Stimulated activated CD8-positive, alpha-beta memory T cell treated with anti-CD3 and anti-CD28 coated beads, Interleukin-12 subunit alpha, Interleukin-12 subunit beta, amount 100 ng/mL, for 24 hours (primary cell): Measurements from ENCODE around the gene GALNT2.

ENCODE experiments used
- DNase-seq: peaks from one replicate; pipeline ENCODE4 v3.0.0-alpha.2; 2020; ENCODE audit errors: extremely low read depth

GALNT2 gene

DNA sequence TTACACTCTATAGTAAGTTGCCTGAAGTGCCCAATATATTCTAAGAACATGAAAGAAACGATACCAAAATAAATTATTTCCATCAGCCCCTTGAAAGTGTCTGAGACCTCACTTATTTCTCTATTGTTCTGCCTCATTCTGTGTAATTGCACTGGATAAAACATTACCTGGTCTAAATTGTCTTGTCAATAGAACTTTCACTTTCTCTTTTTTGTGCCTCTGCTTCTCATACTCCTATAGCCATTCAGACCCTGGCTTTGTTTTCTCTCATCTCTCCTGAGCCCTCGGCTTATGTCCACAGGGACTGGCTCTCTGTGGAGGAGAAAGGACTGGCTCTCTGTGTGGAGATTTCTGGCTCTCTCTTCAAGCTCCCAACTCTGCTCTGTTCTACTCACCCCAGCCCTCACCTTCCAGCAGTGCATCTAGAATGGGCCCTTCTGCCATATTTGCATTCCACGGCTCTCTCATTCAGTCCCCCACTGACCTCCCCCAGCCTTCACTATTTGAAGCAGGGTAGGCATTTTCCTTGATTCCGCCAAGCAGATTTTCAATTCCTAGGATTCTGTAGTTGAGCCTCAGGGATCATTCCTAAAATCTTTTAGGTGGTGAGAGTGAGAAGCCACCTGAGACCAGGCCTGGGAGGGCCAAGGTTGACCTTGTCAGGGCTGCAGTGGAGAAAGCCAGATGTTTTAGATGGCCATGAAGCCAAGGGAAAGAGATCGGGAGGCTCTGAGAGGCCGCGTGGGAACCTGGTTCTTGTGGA lies 15.9 kb upstream of the GALNT2 start:
- DNase-seq = no peak

DNA sequence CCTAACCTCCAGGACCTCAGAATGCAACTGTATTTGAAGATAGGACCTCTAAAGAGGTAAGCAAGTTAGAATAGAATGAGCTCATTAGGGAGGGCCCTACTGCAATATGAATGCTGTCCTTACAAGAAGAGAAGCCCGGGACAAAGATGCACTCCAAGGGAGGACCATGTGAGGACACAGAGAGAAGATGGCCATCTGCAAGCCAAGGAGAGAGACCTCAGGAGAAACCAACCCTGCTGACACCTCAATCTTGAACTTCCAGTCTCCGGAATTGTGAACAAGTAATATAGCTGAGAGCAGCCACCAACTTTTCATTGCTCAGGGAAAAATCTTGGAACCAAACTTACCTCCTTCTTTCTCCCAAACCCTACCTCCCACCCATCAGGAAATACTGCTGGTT lies 15.0 kb upstream of the GALNT2 start:
- no peak for DNase-seq

DNA sequence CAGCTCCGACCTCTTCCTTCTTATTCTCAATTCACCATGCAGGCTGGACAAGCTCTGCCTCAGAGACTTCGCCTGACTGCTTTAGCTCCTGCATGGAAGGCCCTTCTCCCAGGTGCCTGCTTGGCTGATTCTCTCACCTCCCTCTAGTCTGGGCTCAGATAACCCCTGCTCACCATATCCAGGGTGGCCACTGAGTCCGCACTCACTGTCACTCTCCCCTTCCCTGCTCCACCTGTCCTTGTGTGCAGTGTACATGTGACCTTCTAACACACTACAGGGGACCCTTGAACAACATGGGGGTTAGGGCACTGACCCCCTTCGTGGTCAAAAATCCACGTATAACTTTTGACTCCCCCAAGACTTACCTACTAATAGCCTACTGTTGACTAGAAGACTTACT lies 14.4 kb upstream of the GALNT2 start:
- DNase-seq = no peak

DNA sequence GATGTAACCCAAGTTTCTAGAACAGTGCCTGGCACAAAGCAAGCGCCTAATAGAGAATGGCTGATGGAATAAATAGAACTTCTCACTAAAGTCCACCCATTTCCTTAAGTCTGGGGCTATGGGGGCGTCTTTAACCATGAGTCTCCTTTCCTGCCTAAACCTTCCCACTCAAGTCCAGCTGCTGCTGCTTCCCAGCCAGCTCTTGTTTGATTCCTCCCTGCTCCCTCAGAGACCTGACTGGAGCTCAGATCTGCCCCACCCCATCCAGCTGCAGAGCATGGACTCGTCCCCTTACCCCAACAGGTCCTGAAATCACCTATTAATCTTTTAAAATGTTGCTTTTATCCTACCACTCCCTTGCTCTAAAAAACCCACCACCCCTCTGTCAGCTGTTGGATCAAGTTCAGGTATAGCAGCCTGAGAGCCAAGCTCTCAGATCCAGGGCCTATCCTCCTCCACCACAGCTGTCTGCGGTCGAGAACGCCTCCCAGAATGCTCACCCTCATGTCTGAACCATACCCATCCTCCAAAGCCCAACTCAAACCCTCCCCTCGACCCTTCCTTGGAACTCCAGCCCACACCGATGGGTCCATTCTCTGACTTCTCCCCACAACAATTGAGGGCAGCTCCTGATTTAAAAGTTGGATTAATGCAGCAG lies 12.8 kb upstream of the GALNT2 start:
- DNase-seq = no peak

GRCh38 chr1:230056098-230056497 lies 10.9 kb upstream of the GALNT2 start:
- no peak for DNase-seq

GRCh38 chr1:230057100-230057499 lies 9.9 kb upstream of the GALNT2 start:
- no peak for DNase-seq

DNA sequence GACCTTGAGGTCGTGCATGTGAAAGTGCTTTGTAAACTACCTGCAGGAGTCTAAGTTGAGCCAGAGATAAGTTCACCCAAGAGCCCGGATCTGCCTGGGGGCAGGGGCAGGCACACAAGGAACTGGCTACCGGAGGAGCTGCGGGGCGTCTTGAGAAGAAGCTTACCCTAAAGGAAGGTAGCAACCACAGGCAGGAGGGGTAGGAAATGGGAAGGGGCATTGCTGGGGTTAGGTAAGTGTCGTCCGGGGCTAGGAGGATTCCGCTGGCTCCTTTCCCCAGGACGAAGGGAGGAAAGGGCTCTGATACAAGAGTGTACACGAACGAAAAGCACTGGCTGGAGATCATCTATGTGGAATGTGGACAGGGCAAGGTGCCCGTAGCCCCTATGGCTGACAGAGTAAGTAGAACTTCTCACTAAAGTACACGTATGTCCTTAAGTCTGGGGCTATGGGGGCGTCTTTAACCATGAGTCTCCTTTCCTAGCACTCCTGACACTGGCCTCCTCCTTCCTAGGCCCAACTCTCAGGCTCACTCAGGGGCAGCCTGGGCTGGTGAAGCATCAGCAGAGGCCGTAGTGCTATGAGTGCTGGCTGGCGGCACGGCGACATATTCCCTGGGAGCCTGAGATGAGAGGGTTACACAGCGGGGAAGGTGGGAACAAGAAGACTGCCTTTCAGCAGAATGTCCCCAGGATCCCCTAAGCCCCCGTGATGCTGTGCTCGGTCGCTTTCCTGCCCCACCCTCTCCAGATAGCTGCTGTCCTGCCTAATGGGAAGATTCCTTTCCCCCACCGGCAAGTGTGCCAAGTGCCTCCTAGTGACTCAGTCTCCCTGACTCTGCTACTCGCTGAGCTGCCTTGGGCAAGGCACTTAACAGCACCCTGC lies 9.1 kb upstream of the GALNT2 start:
- DNase-seq = no peak

GRCh38 chr1:230058626-230059025 lies 8.4 kb upstream of the GALNT2 start:
- no peak for DNase-seq

GRCh38 chr1:230061801-230062200 lies 5.2 kb upstream of the GALNT2 start:
- no peak for DNase-seq

- DNase-seq = no peak
Measured at GRCh38 chr1:230062521-230062920, 4.5 kb upstream of the GALNT2 start.

GRCh38 chr1:230064283-230064682 lies 2.8 kb upstream of the GALNT2 start:
- no peak for DNase-seq

- DNase-seq = no peak
Measured at GRCh38 chr1:230065161-230065560, 1.9 kb upstream of the GALNT2 start.

GRCh38 chr1:230065571-230065970 lies 1.5 kb upstream of the GALNT2 start:
- no peak for DNase-seq

DNA sequence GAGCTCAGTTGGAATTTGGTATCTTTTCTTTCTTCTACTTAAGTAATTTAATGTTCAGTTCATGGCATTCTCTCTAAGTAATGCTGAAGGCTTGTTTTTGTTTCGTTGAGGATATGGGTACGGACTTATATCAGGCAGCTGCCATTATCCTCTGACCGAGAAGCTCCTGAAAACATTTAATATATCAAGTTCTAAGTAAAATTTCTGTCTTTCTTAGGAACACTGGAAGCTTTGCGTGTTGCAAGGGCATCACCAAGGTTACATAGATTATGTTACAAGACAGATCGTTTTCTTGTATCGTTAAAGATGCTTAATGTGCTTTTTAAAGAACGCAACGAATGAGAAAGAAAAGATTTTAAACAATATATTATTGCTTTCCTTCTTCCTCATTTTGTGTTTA lies 1.0 kb upstream of the GALNT2 start:
- no peak for DNase-seq

DNA sequence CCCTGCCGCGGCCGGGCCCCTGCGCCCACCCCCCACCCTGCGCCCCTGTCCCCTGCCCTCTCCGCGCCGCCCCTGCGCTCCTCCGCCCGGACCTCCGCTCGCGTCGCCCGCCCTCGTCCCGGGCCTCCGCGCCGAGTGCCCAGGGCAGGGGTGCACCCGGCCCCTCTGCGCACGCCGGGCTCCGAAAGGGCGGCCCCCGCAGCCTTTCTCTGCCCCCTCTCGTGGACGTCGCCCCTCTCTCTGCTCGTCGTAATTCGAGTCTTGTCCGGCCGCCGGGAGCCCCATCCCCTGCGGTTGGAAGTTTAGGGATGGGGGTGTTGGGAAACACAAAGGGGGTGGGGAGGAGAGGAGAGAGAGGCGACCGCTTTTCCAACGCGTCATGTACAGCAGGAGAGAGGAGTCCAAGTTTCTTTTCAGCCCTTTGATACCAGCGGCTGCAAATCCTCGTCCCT lies 407 bp downstream of the GALNT2 start:
- no peak for DNase-seq

GRCh38 chr1:230067871-230068620 lies 1.0 kb downstream of the GALNT2 start:
- no peak for DNase-seq

GRCh38 chr1:230068621-230068873 lies 1.5 kb downstream of the GALNT2 start:
- DNase-seq = no peak

GRCh38 chr1:230068952-230069684 lies 2.1 kb downstream of the GALNT2 start:
- DNase-seq = no peak

DNA sequence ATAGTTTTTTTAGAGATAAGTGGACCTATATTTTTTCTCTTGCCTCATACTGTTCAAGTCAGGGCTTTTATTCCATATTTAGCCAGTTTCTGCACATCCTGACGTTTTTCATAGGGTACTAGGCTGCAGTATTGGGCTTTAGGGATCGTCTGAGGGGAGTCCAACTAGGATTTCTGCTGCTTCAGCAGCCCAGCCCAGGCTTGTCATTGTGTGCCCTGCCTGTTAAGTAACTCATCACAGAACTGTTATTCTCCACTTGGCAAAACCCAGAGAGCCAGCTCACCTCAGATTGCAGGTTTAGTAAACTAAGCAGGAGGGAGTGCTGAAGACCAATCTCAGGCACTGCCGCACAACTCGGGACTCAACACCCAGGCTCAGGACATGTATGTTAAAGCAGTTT lies 2.8 kb downstream of the GALNT2 start:
- DNase-seq = no peak

DNA sequence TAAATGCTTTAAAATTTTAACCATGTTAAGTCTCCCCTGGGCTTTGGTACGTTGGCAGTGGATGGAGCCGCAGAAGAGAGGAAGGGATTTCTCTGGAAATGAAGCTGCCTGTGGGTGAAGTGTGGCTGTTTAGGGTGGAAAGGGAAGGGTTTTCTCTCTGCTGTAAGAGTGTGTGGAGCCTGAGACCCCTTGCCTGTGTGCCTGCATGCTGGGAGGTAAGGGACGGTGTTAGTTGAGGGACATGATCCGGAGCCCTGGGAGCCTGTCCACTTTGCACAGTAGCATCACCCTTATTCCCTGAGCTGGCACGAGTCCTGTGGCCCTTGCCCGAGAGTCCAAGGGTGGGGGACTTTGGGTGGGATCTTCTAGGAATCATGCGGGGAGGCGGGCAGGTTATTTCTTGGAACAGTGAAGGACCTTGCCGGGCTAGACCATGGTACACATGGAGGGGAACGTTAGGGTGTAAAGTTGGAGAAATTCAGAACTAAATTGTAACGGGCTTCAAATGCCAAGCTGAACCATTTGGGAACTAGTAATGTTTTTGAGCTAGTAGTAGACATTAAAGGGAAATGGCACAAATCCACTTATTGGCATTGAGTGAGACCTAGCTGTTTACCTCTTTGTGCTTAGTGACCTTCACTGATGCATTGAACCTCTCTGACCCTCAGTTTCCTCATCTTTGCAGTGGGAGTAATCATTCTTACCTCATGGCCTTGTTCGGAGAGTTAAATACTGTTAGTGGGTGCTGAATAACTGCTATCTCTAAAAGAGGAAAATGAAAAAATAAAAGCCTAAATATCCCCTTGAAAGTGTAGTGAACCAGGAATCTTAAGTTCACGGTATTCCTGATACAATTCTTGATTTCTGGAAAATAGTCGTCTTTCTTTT lies 3.5 kb downstream of the GALNT2 start:
- DNase-seq = no peak
